Calu3 (cell line): ENCODE data around the gene ITGAD. TPM values are rescaled to one million over a fixed set of nuclear protein-coding genes. Genes with fewer than 3 reads are reported as not detected.
A peak's percentile ranks its signal among the peaks of the same experiment; 100 is the strongest.

Source experiments
- BruUV-seq: library from RNA; stranded (reverse); fragments of 400-500 nt; replicated peaks from 2 replicates; lab custom pipeline; 2021; lab: Mats Ljungman, UMichigan
- CTCF ChIA-PET: fragments of 300-600 bp; sonication (Branson Sonifier 250); formaldehyde crosslinking; loops from one replicate; lab custom pipeline; 2022; ENCODE audit warnings: antibody characterized with exemption; lab: Charles Lee
- DNase-seq: peaks from one replicate; pipeline ENCODE4 v3.0.0; 2022
- H3K27ac Mint-ChIP-seq: one replicate; pipeline ENCODE4 v1.8.0; 2022; ENCODE audit warnings: mixed read lengths; ENCODE audit not compliant: unreplicated experiment
- H3K27me3 Mint-ChIP-seq: one replicate; pipeline ENCODE4 v1.8.0; 2022; ENCODE audit warnings: mixed read lengths; ENCODE audit not compliant: unreplicated experiment
- H3K36me3 Mint-ChIP-seq: one replicate; pipeline ENCODE4 v1.8.0; 2022; ENCODE audit warnings: mild to moderate bottlenecking, moderate library complexity, mixed read lengths; ENCODE audit not compliant: insufficient read depth, unreplicated experiment
- H3K4me1 Mint-ChIP-seq: one replicate; pipeline ENCODE4 v1.8.0; 2022; ENCODE audit warnings: mild to moderate bottlenecking, low read depth, mixed read lengths; ENCODE audit not compliant: unreplicated experiment
- H3K4me3 Mint-ChIP-seq: one replicate; pipeline ENCODE4 v1.8.0; 2022; ENCODE audit warnings: mild to moderate bottlenecking, low read depth, moderate library complexity, mixed read lengths; ENCODE audit not compliant: unreplicated experiment
- H3K9me3 Mint-ChIP-seq: one replicate; pipeline ENCODE4 v1.8.0; 2022; ENCODE audit warnings: low read depth, mixed read lengths; ENCODE audit not compliant: unreplicated experiment
- intact Hi-C: fragments of 100-400 bp; cut with micrococcal nuclease; formaldehyde crosslinking; loops from one replicate; pipeline ENCODE4 v1.10.0; 2022; ENCODE audit not compliant: unreplicated experiment
- total RNA-seq: library from RNA; stranded (reverse); gene quantifications from 2 replicates; pipeline ENCODE4 v1.2.3, GENCODE V29; 2022
- TF ChIP-seq, protein P1 (sequence below): fragments of 200-600 bp; IDR thresholded peaks from one replicate; pipeline ENCODE4 v1.8.0; 2022; ENCODE audit warnings: antibody characterized with exemption; ENCODE audit not compliant: unreplicated experiment

ITGAD gene
- total RNA-seq, 1 experiment from 2014 or later, result not detected

DNA sequence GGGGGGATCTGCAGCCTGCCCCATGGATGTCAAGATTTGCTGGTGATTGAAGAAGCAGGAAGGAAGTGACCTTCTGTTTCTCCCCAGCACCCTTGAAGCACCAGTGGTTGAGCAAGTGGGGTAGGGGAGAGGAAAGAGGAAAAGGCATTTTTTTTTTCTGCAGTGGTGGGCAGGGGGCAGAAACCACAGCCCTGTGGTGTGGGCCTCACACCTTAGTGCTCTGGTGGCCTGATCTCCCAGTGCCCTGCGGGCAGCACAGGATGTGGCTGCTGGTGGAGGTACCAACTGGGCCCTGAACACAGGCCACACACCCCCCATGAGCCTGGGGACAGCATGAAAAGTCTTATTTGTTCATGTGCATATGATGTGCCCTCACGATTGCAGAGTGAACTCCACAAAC lies 7.1 kb downstream of the ITGAD start:
- Mint-ChIP-seq H3K27me3 (peaks cover 8% of the 10 kb centered on the region), H3K4me1 (peaks cover 13% of the 10 kb centered on the region), H3K4me3 (no peak overlapping the region), H3K9me3 (peaks cover 6% of the 10 kb centered on the region), H3K27ac (no peak overlapping the region), H3K36me3 (no peaks in the 10 kb centered on the region)
- no peak for DNase-seq
- no TSS peak for BruUV-seq
- intact Hi-C loops, result no loop called here
- CTCF ChIA-PET, result no interaction called here
- TF ChIP-seq, protein P1, sequence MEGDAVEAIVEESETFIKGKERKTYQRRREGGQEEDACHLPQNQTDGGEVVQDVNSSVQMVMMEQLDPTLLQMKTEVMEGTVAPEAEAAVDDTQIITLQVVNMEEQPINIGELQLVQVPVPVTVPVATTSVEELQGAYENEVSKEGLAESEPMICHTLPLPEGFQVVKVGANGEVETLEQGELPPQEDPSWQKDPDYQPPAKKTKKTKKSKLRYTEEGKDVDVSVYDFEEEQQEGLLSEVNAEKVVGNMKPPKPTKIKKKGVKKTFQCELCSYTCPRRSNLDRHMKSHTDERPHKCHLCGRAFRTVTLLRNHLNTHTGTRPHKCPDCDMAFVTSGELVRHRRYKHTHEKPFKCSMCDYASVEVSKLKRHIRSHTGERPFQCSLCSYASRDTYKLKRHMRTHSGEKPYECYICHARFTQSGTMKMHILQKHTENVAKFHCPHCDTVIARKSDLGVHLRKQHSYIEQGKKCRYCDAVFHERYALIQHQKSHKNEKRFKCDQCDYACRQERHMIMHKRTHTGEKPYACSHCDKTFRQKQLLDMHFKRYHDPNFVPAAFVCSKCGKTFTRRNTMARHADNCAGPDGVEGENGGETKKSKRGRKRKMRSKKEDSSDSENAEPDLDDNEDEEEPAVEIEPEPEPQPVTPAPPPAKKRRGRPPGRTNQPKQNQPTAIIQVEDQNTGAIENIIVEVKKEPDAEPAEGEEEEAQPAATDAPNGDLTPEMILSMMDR, result no peak

DNA sequence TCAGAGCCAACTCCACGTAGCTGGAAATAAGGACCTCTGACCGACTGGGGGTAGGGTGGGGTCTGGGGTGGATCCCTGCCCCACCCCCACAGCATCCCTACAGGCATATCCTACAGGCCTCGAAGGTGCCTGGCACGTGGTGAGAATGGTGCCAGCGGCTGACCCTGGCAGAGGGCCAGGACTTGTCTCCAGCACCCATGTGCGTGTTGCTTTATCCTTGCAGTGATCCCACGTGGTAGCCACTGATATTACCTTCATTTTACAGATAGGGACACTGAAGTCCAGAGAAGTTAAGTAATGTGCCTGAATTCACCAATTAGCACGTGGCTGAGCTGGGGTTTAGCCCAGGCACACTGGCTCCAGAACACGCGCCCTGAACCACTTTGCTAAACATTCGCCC lies 8.3 kb downstream of the ITGAD start:
- H3K27ac Mint-ChIP-seq, result no peak overlapping the region
- H3K9me3 Mint-ChIP-seq, result peaks cover 6% of the 10 kb centered on the region
- peaks cover 13% of the 10 kb centered on the region for H3K4me1 Mint-ChIP-seq
- CTCF ChIA-PET, result no interaction called here
- DNase-seq, result no peak
- no peak overlapping the region for H3K4me3 Mint-ChIP-seq
- no peaks in the 10 kb centered on the region for H3K36me3 Mint-ChIP-seq
- intact Hi-C loops, result no loop called here
- no TSS peak for BruUV-seq
- no peaks in the 10 kb centered on the region for H3K27me3 Mint-ChIP-seq
- TF ChIP-seq, protein P1, result no peak

DNA sequence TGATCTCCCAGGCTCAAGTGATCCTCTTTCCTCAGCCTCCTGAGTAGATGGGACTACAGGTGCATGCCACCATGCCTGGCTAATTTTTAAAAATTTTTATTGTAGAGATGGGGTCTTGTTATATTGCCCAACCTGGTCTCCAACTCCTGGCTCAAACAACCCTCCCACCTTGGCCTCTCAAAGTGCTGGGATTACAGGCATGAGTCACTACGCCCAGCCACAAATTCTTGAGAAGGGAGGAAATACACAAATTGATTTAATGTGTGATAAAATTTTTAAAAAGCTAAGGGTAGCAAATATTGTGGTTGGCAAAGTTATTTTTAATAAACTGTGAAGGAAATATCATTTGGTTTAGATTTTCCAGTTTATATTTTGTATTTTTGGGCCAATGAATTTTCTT lies 9.6 kb downstream of the ITGAD start:
- intact Hi-C loops, result loop anchor here (2.0 kb wide), 1 partner anchor 16 kb away; no protein-coding TSS in a partner anchor
- no peaks in the 10 kb centered on the region for H3K27me3 Mint-ChIP-seq
- no TSS peak for BruUV-seq
- peak; percentile 36 for DNase-seq
- TF ChIP-seq, protein P1, result no peak
- CTCF ChIA-PET, result no interaction called here
- H3K27ac Mint-ChIP-seq, result no peak overlapping the region
- H3K36me3 Mint-ChIP-seq, result no peaks in the 10 kb centered on the region
- peaks cover 6% of the 10 kb centered on the region for H3K9me3 Mint-ChIP-seq
- peaks cover 13% of the 10 kb centered on the region for H3K4me1 Mint-ChIP-seq
- H3K4me3 Mint-ChIP-seq, result no peak overlapping the region

DNA sequence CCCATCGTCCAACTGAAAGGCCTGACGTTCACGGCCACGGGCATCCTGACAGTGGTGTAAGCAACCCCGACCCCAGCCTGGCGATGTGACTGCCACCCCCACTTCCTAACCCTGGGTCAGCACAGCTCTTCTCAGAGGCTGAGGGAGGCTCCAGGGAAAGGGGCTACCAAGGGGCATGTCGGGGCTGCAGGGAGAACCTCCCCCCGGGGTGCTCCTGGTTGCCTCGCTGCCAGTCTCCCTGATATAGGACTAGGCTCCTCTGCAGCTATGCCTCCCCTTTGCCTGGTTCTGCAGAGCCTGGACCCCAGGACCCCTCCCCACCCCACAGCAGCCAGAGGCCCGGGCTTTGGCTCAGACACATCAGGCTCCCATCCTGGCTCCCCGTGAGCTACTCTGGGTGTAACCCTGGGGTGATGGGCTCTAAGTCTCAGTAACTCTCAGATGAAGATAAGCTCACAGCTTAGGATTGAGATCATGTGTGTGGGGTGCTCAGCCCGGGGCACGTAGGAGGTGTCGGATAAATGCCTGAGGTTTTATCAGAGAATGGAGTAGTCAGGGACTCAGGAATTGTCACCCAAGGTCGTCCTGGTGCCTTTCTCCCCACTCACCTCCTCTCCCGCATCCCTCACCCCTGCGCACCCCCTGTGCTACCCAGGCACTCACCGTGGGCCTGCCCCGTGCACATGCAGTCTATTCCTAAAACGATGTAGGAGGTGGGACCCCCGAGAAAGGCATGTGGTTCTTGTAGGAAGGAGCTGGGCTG lies 10.6 kb downstream of the ITGAD start:
- BruUV-seq, result no TSS peak

More for the DNA sequence above, 10.6 kb downstream of the ITGAD start:
- intact Hi-C loops, result loop anchor here (2.0 kb wide), 1 partner anchor 17 kb away; no protein-coding TSS in a partner anchor
- Mint-ChIP-seq H3K27ac (no peak overlapping the region), H3K27me3 (peaks cover 9% of the 10 kb centered on the region), H3K4me3 (peak overlapping the region; percentile 55), H3K4me1 (peaks cover 13% of the 10 kb centered on the region), H3K9me3 (peaks cover 6% of the 10 kb centered on the region), H3K36me3 (no peaks in the 10 kb centered on the region)
- TF ChIP-seq, protein P1, result no peak
- CTCF ChIA-PET, result no interaction called here
- DNase-seq, result no peak
